Activated CD4-positive, alpha-beta T cell treated with anti-CD3 and anti-CD28 coated beads for 24 hours (primary cell): Measurements from ENCODE around the gene SH2B3.
"Not testable (repeated sequence)": the region's sequence is repeated elsewhere in the genome, so short reads cannot be mapped to it uniquely, and the experiment has no call there.

Experiments
- DNase-seq, 2 donors: peaks; one replicate each; pipeline ENCODE4 v3.0.0-alpha.2; 2020; ENCODE audit warnings: low read depth in 2 of 2

Gene SH2B3

DNA sequence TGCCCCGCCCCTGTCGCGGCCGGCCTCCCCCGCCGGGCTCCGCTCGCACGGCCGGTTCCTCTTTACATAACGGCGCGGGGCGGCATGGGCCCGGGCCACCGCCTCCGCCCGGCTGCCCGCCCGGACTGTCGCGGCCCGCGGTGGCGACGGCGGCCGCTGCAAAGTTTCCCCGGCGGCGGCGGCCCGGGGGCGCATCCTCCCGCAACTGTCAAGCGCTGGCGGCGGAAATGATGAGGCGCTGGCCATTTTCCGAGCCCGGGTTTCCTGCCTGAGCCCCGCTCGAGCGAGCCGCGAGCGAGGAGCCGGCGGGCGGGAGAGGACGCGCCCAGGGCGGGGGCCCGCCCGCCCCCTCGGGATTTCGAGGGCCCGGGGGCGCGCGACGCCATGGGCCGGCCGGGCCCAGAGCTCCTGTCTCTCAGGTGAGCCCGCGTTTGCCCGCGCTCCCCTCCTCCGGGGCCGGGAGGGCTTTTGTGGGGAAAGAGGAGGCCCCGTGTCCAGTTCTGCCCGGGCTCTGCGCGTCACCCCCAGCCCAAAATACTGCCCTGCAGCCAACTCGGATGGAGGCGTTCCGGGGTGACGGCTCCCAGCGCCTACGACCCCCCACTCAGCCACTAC is at the start of gene SH2B3:
Gene SH2B3 (plus strand): TSS at position 65 of the 615 bp plus-strand sequence. CDS start 12,223 bp downstream, outside the sequence.
- DNase-seq, result peak; percentile 55 to 57

DNA sequence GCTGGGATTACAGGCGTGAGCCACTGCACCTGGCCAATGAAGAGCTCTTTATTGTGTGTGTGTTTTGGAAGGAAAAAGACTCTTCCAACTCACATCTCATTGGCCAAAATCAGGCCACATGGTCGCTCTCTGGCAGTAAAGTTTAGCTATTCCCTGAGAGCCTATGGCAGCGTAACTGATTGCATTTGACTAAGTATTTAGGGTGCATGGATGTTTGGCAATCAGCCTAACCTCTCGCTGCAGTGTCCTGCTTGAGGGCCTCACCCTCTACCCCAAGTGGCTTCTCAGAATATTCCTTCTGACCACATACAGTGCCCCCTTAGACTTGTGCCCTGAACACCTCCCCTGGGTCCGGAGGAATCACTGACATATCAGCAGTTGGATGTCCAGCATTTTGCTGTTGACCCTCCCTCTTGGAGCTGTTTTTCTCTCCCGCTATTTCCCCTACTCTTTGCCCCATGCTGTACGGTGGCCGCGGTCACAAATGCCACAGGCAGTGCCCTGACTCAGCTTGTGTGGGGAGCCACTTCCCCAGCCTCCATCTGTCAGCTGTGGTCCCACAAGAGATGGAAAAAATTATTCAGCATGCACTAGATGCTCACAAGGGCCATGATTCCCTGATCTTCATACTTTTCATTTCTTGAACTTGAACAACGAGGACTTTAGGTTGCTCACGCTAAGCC is 46.4 kb upstream of the SH2B3 start:
- peak; percentile 3 to 31 for DNase-seq

DNA sequence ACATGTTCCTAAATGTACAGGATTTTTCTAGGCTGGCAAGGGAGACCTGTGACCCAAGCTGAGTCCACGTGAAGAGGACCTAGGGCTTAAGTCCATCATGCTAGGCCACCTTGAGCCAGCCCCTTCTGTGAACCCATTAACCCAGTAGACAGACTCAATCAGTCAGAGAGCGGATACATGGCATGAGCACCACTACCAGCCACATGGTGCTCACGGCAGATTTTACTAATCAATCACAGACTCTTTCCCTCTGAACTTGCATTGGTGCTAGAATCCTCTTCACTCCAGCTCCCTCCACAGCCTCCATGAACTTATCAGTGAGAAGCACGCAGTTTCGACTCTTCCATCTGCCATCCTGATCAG is 45.8 kb upstream of the SH2B3 start:
- no peak for DNase-seq

DNA sequence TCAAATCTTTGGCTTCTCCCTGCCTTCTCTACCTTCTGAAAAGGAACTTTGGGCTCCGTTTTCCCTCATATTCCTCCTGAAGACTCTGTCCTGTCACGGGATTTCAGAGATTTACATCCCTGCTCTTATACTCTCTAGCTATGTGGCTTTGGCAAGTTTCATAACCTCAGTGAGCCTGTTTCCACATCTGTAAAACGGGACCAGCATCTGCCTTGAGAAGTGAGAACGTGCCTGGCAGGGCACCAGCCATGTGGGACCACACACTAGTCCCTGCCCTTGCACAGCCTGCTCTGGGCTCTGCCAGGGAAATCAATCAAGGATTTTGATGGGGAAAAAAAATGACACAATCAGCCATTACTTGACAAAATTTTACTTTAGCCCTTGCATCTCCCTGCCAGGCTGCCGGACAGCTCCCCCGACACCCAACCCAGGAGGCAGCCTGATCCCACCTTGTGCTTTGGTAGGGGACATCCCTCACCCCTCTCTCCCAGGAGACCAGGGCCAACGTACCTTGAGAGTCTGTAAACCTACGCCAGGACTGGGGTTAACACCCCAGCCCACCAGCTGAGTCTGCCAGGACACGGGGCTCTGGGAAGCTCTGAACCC is 45.3 kb upstream of the SH2B3 start:
- DNase-seq, result no peak

DNA sequence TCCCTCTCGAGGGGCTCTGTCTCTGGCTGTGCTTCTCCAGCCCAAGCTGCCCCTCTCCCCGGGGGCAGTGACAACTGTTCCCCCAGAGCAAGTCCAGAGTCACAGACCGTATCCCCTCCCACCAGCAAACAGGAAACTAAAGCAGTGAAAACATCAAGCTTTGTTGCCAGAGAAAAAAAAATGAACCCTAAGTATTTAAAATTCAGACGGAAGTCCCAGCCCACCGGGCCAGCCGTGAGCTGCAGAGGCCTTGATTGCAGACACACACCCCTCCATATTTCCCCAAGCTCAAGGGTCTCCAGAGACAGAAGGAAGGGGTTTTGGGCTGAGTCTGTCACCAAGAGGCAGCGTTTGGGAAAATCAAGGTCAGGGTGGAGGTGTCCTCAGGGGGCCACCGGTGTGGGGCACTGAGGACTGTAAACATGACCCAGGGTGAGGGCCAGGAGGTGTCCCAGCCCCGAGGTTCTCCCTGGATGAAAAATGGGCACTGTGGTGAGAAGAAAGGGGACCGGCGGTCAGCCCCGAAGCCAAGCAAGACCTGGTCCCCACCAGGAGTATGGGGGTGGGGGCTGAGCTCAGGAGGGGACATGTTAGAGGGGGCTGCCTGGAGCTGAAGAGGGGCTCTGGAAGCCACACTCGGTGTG is 44.5 kb upstream of the SH2B3 start:
- no peak for DNase-seq

DNA sequence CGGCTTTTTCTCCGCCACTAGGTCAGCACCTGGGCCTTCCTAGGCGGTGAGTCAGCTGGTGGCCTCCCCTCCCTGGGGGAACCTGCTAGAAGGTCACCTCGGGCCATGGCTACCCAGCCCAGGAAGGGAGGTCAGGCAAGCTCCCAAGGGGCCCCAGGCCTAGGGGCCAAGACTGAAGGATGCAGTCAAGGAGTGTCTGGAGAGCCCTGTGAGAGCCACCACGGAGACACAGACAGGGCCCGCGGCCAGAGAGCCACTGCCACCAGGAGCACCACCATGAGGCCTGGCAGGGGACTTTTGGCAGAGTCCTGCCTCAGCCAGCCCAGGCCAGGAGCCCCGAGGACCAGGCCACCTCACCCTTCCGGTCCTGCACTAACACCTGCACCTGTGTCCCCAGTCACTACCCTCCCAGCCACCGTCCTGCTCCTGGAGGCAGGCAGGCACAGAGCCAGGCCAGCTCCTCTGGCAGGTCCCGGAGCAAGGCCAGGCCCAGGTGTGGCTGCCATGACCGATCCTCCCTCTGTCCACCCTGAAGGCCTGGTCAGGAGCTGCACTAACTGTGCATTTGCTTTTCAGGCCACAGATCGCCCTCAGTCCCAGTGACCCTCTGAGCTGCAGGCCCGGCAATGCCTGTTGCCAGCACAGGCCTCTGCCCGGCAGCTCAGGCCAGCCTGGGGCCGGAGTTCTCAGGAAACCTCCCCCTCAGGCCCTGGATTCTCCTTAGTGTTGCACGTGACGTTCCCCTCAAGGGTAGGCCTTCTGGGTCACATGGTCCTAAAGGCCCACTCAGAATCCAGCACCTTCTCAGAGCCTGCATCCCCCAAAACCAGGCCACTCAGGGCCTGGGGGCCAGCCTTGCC is 43.8 kb upstream of the SH2B3 start:
- no peak for DNase-seq

DNA sequence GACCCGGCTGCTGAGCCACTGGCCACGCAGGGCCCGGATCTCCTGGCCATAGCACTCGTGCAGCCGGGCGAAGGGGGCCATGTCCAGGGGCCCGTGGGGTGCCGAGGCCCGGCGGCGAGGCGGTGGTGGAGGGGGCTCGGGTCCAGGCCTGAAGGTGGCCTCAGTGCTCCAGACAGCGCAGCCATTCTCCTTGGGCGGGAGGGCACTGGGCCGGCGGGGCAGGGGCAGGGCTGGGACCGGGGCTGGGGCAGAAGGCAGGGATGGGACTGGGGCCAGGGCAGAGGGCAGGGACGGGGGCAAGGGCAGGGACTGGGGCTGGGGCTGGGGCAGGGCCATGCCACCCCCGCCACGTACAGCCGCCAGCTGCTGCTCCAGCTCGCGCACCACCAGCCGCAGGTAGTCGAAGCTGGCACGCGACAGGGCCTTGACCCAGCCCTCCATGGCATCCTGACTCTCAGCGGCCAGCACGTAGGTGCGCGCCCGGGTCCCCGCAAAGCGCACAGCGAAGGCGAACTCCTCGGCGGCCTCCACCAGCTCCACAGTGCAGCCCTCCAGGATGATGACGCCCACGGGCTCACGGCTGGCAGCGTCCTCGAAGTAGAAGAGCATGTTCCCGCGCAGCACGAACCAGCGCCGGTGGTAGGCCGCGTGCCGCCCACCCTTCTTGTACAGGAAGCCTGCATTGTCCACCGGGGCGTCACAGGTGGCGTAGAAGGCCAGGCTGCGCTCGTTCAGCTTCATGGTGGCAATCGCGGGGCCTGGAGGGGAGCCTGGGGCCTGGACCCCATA is 42.8 kb upstream of the SH2B3 start:
- no peak for DNase-seq

DNA sequence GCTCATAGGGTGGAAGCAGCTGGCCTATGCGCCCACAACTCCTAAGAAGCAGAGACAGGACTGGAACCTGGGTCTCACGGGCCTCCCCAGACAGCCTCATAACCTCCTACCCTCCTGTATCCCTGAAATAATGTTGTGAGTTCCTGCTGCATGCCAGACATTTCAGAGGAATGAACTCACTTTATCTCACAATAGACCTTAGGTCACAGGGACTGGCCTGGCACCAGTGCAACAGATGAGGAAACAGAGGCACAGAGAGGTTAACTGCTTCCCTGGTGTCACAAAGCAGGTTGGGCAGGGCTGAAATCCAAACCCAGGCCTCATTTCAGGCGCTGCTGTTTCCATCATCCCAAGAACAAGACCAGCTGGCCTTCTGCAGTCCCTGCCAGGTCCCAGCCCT is 42.1 kb upstream of the SH2B3 start:
- no peak for DNase-seq

DNA sequence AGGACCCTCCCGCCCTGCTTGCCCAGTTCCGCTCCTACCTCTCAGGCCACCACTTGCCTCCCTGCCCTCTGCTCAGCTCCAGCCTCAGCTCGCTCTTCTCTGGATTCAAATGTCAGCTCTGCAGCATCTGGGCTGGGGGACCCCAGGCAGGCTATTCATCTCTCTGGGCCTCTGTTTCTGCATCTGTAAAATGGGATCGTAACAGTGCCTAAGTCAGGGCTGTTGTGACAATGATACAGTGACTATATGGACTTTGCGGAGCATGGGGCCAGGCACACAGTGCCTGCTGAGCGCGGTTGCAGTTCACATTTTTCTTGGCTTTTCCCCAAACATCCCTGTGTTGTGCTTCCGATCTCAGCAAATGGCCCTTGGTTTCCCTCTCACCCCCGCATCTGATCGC is 39.6 kb upstream of the SH2B3 start:
- no peak for DNase-seq

DNA sequence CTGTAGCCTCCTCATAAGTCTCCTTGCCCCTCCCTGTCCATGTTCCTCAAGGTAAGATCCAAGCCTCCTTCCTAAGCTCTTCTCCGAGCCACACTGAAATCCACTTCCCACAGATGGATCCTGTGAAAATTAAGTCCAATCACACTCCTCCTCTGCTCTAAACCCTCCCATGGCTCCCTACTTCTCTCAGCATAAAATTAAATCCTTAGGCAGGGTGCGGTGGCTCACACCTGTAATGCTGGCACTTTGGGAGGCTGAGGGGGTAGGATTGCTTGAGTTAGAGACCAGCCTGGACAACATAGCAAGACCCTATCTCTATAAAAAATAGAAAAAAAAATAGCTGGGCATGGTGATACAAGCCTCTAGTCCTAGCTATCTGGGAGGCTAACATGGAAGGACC is 39.1 kb upstream of the SH2B3 start:
- no peak for DNase-seq

DNA sequence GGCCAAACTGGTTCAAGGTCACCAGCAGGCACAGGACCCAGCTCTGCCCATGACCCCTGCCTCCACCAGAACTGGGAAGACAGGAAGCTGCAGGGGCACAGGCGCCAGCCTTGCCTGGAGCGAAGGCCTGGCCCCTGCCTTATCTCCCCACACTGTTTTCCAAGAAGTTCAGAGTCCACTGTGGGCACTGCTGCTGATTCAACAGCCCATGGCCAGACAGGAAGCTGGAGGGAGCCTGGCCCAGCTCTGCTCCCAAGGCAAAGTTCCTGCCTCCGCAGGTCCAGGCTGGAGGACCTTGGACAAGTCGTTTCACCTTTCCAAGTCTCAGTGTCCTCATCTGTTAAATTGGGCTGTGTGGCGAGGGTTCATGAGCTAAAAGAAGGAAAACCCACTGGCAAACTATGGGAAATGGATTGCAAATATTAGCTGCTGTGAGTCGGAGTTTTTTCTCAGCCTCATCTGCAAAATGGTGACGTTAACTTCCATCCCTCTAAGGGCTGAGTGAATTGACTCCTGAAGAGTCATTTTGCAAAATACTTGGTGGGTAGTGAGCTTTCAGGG is 38.0 kb upstream of the SH2B3 start:
- DNase-seq, result no peak

DNA sequence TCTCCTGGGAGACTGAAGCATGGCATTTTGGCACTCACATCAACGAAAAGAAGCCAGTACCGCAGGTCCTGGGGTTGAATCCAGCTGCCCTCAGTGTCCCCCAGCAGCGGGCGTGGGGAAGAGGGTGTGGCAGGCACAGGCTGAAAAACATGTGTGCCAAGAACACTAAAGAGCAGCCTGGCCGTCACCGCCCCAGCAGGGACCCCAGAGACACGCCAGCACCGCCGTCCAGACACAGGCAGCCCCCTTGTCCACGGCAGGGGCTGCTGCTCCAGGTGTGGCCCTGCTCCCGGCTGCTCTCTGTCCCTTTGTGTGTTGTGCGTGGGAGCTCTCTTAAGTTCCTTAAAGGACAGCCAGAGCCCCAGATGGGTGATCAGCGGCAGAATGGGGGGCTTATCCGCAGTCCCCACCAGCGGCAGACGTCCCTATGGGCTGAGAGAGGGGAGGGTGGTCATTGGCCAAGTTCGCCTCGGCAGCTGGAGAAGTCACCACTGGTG is 37.4 kb upstream of the SH2B3 start:
- no peak for DNase-seq

DNA sequence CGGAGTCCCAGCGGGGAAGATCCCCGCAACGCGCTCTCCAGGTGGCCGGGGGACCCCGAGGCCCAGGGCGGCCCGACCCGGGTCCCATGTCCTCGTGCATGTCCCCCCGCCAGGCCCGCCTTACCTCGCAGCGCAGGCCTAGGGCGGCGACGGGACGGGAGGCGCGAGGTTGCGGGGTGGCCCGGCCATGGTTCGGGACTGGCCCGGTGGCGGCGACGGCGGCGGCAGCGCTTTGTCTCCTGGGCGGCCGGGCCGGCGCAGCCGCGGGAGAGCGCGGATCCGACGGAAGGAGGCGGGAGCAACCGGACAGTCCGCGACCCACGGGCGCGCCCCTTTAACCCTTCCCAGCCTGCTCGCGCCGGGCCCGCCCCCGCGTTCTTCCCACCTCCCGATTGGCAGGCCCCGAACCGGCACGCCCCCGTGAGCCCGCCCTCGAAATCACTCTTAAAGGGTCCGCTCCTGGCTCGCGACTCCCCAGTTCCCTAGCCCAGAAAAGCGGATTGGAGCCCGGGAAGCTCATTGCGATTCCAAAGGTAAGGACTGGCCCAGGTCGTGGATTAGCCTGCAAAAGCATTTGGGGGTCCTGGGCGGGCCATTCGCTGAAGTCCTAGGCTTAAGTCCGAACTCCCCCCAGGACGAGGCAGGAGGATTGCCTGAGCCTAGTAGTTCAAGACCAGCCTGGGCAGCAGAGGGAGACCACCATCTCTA is 36.8 kb upstream of the SH2B3 start, which contains the start of gene PHETA1:
Gene PHETA1 (minus strand): TSS at position 308 of the 708 bp plus-strand sequence. CDS start 5,668 bp downstream, outside the sequence.
- DNase-seq, result peak; percentile 70 to 83

DNA sequence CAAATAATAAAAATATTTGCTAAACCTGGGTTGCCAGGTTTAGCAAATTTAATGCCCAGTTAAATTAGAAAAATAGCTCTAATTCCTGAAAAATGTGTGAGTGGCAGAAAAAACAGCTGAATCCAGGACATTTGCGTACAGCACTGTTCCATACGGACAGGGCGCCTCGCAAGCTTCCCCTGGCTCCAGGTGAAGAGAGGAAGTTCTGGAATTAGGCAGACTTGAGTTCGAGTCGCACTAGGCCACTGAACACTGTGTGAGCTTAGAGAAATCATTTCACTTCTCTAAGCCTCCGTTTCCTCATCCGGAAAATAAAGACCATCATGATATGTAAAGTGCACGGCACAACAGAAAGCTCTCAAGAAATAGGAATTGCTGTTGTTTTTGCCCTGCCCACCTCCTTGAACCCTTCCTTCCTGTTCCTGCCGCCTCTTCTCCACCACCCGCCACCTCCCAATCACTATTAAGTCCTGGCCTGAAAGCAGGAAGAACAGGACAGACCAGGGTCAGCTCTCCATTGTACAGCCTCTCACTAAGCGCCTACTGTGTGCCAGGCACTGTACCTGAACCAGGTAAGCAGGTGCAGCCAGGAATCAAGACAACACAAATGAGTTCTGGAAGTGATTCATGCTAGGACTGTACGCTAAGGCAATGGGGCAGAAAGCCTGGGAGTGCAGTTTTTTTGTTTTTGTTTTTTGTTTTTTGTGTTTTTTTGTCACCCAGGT is 36.1 kb upstream of the SH2B3 start:
- DNase-seq, result no peak

DNA sequence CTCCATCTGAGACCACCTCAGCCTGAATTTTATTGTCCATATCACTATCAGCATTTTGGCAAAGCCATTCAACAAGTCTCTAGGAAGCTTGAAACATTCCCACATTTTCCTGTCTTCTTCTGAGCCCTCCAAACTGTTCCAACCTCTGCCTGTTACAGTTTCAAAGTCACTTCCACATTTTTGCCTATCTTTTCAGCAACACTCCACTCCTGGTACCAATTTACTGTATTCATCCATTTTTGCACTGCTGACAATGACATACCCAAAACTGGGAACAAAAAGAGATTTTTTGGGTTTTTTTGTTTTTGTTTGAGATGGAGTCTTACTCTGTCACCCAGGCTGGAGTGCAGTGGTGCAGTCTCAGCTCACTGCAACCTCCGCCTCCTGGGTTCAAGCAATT is 32.5 kb upstream of the SH2B3 start:
- not testable (repeated sequence) for DNase-seq

DNA sequence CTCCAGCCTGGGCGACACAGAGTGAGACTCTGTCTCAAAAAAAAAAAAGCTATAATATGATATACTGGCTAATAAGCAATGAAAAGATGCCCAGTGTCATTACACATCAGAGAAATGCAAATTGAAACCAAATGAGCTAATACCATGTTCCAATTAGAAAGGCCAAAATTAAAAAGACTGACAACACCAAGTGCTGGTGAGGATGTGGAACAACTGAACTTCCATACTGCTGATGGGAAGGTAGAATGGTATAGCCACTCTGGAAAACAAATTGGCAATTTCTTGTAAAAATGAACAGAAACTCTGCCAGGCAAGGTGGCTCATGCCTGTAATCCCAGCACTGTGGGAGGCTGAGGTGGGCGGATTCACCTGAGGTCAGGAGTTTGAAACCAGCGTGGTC is 28.3 kb upstream of the SH2B3 start:
- DNase-seq, result no peak

DNA sequence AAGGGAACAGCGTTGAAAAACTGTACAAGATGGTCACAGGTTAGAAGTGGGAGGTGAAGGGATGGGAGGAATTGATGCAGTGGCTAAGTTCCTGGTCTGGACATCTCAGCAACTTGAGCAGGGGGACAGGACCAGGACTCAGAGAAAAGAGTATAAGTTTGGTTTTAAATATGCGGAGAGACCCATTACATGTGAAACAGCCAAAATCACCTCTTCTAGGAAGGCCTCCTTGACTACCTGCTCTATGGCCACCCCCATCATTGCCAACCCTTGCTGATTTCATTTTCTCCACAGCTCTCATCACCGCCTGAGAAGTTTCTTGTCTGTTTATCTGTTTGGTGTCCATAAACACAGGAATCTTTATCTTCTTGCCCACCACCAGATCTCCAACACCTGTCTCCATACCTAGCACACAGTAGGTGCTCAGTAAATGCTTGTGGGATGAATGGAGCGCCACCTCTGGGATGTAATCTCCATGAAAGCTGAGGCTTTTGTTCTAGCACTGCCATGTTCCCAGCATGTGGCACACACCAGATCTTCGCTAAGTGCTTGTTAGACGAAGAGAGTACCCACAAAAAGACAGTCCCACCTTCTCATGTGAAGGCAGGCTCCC is 25.7 kb upstream of the SH2B3 start:
- DNase-seq, result no peak

DNA sequence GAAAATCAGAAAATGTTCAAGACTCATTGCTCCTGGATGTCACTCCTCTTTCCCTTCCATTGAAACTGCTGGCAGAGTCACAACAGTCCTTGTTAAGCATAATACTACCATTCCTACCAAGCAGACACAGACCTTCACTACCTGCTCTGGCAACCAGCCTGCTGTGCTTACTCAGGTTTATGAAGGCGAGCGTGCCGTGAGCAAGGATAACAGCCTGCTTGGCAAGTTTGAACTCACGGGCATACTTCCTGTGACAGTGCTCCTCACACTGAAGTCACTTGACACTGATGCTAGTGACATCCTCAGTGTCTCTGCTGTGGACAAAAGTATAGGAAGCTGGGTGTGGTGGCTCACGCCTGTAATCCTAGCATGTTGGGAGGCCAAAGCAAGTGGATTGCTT is 21.1 kb upstream of the SH2B3 start:
- DNase-seq, result no peak

DNA sequence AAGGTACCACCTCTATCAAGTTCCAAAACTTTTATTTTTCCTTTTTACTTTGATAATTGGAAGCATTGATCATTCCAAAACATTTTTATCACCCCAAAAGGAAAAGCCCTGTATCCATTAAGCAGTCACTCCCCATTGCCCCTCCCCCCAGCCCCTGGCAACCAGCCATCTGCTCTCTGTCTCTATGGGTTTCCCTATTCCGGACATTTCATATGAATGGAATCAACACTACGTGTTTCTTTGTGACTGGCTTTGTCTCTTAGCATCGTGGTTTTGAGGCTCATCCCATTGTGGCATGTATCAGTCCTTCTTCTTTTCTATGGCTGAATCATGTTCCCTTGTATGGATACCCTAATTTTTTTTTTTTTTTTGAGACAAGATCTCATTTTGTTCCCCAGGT is 18.8 kb upstream of the SH2B3 start:
- no peak for DNase-seq
